ENCODE results near the gene IGF1R.

GRCh38 chr15:98896002-98896721 is 247.8 kb downstream of the IGF1R start:
- TF ChIP-seq CTCF (conservative IDR thresholded peaks at IDR 0.05): no peak
- TF ChIP-seq EZH2 (IDR thresholded peaks at IDR 0.05; ENCODE audit: low read depth): no peak
